Measurements from ENCODE around the gene AKAP8L.

- TF ChIP-seq EP300 (IDR thresholded peaks at IDR 0.05; ENCODE audit: borderline replicate concordance in 1 of 2, low read depth in 2 of 2, low read length in 2 of 2) (no peak), CBX5 (IDR thresholded peaks at IDR 0.05; ENCODE audit: low read depth, low read length) (no peak)
Measured at GRCh38 chr19:15456441-15456840, 37.7 kb upstream of the AKAP8L start.

Measured in H1 (cell line).